IMR-90 (cell line): ENCODE results near the gene ABHD12. TPM values are rescaled to one million over a fixed set of nuclear protein-coding genes. Genes with fewer than 3 reads are reported as not detected.

Experiments
- ATAC-seq: fragments of 200-7000 bp; cut with Tn5 transposase; 2 replicates; pipeline ENCODE4 v1.9.1; 2020; ENCODE audit warnings: low read depth, mild to moderate bottlenecking, moderate library complexity
- BruUV-seq: library from RNA; stranded (reverse); fragments of 400-500 nt; replicated peaks from 2 replicates; lab custom pipeline; 2021; lab: Mats Ljungman, UMichigan
- CTCF ChIA-PET: fragments of 300-600 bp; formaldehyde crosslinking; extraction: SDS; loops from one replicate; lab custom pipeline; 2021; ENCODE audit warnings: antibody characterized with exemption; lab: Yijun Ruan, JAX
- POLR2A ChIA-PET: fragments of 300-600 bp; sonication (Branson Sonifier 250); formaldehyde crosslinking; loops from one replicate; lab custom pipeline; 2022; ENCODE audit warnings: antibody characterized with exemption; ENCODE audit not compliant: unreplicated experiment; lab: Charles Lee
- DNase-seq: peaks from one replicate; pipeline ENCODE4 v3.0.0; 2013
- H2AFZ ChIP-seq: replicated peaks from 2 replicates; pipeline ENCODE3; 2013; ENCODE audit warnings: low read length, mild to moderate bottlenecking; ENCODE audit not compliant: poor library complexity
- H2AK5ac ChIP-seq: 2 replicates; pipeline ENCODE4 v1.6.1; 2013; ENCODE audit warnings: low read depth, low read length, inconsistent platforms
- H2AK9ac ChIP-seq: replicated peaks from 2 replicates; pipeline ENCODE3; 2013; ENCODE audit warnings: mild to moderate bottlenecking, low read depth, low read length, moderate library complexity; ENCODE audit not compliant: poor library complexity
- H2BK120ac ChIP-seq: 2 replicates; pipeline ENCODE4 v1.6.1; 2013; ENCODE audit warnings: low read depth, low read length, inconsistent platforms
- H2BK15ac ChIP-seq: 3 replicates; pipeline ENCODE4 v1.6.1; 2013; ENCODE audit warnings: low read depth, low read length, inconsistent platforms
- H2BK20ac ChIP-seq: 2 replicates; pipeline ENCODE4 v1.6.1; 2013; ENCODE audit warnings: low read depth, mild to moderate bottlenecking, inconsistent platforms, low read length, moderate library complexity
- H2BK5ac ChIP-seq: 2 replicates; pipeline ENCODE4 v1.6.1; 2013; ENCODE audit warnings: mild to moderate bottlenecking, low read depth, low read length, inconsistent platforms; ENCODE audit not compliant: poor library complexity, severe bottlenecking
- H3K14ac ChIP-seq: replicated peaks from 2 replicates; pipeline ENCODE4 v1.6.1; 2013; ENCODE audit warnings: low read depth, low read length, inconsistent platforms
- H3K18ac ChIP-seq: 2 replicates; pipeline ENCODE4 v1.6.1; 2013; ENCODE audit warnings: low read depth, low read length, control low read depth
- H3K23ac ChIP-seq: 2 replicates; pipeline ENCODE4 v1.6.1; 2013; ENCODE audit warnings: low read depth, low read length, inconsistent platforms
- H3K27ac ChIP-seq: 2 replicates; pipeline ENCODE4 v1.5.1; 2013; ENCODE audit warnings: mild to moderate bottlenecking, control low read depth, low read length; ENCODE audit not compliant: insufficient read depth
- H3K27me3 ChIP-seq: 2 replicates; pipeline ENCODE4 v1.6.1; 2013; ENCODE audit warnings: low read length; ENCODE audit not compliant: control insufficient read depth, insufficient read depth
- H3K36me3 ChIP-seq: 2 replicates; pipeline ENCODE4 v1.6.1; 2013; ENCODE audit warnings: low read length, mixed read lengths; ENCODE audit not compliant: control insufficient read depth, insufficient read depth
- H3K4ac ChIP-seq: 2 replicates; pipeline ENCODE4 v1.6.1; 2013; ENCODE audit warnings: low read depth, low read length, inconsistent platforms
- H3K4me1 ChIP-seq: 2 replicates; pipeline ENCODE4 v1.6.1; 2013; ENCODE audit warnings: low read length, mixed read lengths; ENCODE audit not compliant: control insufficient read depth, insufficient read depth
- H3K4me2 ChIP-seq: 2 replicates; pipeline ENCODE4 v1.6.1; 2013; ENCODE audit warnings: low read depth, mild to moderate bottlenecking, control low read depth, low read length, moderate library complexity
- H3K4me3 ChIP-seq: 2 replicates; pipeline ENCODE4 v1.5.1; 2013; ENCODE audit warnings: low read depth, mild to moderate bottlenecking, control low read depth, low read length, moderate library complexity; ENCODE audit not compliant: insufficient read depth
- H3K56ac ChIP-seq: 2 replicates; pipeline ENCODE4 v1.6.1; 2013; ENCODE audit warnings: low read length, inconsistent platforms; ENCODE audit not compliant: insufficient read depth; ENCODE audit errors: extremely low read depth
- H3K79me1 ChIP-seq, 2 experiments: 2 replicates each; pipeline ENCODE4 v1.6.1; 2013; ENCODE audit warnings: low read length in 2 of 2, inconsistent platforms in 1 of 2, low read depth in 1 of 2
- H3K9ac ChIP-seq: 2 replicates; pipeline ENCODE4 v1.6.1; 2013; ENCODE audit warnings: low read depth, low read length, control low read depth
- H3K9me1 ChIP-seq: 2 replicates; pipeline ENCODE4 v1.6.1; 2013; ENCODE audit warnings: low read length, inconsistent platforms; ENCODE audit not compliant: insufficient read depth
- H3K9me3 ChIP-seq: 2 replicates; pipeline ENCODE4 v1.6.1; 2013; ENCODE audit warnings: low read length; ENCODE audit not compliant: control insufficient read depth, insufficient read depth
- H4K20me1 ChIP-seq: 2 replicates; pipeline ENCODE4 v1.6.1; 2013; ENCODE audit warnings: low read length, inconsistent platforms; ENCODE audit not compliant: insufficient read depth
- H4K5ac ChIP-seq: 2 replicates; pipeline ENCODE4 v1.6.1; 2013; ENCODE audit warnings: mild to moderate bottlenecking, low read depth, low read length, control low read depth
- H4K8ac ChIP-seq, 2 experiments: 2 replicates each; pipeline ENCODE4 v1.6.1; 2013; ENCODE audit warnings: low read depth in 2 of 2, low read length in 2 of 2, control low read depth in 1 of 2, inconsistent platforms in 1 of 2
- H4K91ac ChIP-seq: 2 replicates; pipeline ENCODE4 v1.6.1; 2013; ENCODE audit warnings: low read depth, low read length, inconsistent platforms; ENCODE audit not compliant: insufficient read depth
- BHLHE40 ChIP-seq: fragments of 150-350 bp; IDR thresholded peaks from 2 replicates; pipeline ENCODE4 v1.6.1; 2016; ENCODE audit warnings: mild to moderate bottlenecking, low read depth, low read length
- CEBPB ChIP-seq: IDR thresholded peaks from 2 replicates; pipeline ENCODE4 v1.6.1; 2012; ENCODE audit warnings: low read depth, low read length, improper control_type of control experiment
- CHD1 ChIP-seq: IDR thresholded peaks from 2 replicates; pipeline ENCODE4 v1.6.1; 2012; ENCODE audit warnings: low read depth, low read length, improper control_type of control experiment
- CTCF ChIP-seq: conservative IDR thresholded peaks from 2 replicates; pipeline ENCODE4 v1.5.1; 2012; ENCODE audit warnings: mild to moderate bottlenecking, low read depth, low read length, improper control_type of control experiment
- ELK1 ChIP-seq: fragments of 150-350 bp; IDR thresholded peaks from 2 replicates; pipeline ENCODE4 v1.6.1; 2016; ENCODE audit warnings: low read depth, mild to moderate bottlenecking, low read length, moderate library complexity, borderline replicate concordance
- MAFK ChIP-seq: IDR thresholded peaks from 2 replicates; pipeline ENCODE4 v1.6.1; 2012; ENCODE audit warnings: low read depth, low read length, improper control_type of control experiment
- MAZ ChIP-seq: IDR thresholded peaks from 2 replicates; pipeline ENCODE4 v1.6.1; 2012; ENCODE audit warnings: low read depth, mild to moderate bottlenecking, low read length, improper control_type of control experiment, moderate library complexity, borderline replicate concordance
- MXI1 ChIP-seq: IDR thresholded peaks from 2 replicates; pipeline ENCODE4 v1.6.1; 2012; ENCODE audit warnings: low read depth, mild to moderate bottlenecking, low read length, moderate library complexity, borderline replicate concordance
- NFE2L2 ChIP-seq: fragments of 150-350 bp; IDR thresholded peaks from 2 replicates; pipeline ENCODE4 v1.6.1; 2016; ENCODE audit warnings: low read depth, mild to moderate bottlenecking, low read length
- POLR2A ChIP-seq: IDR thresholded peaks from 2 replicates; pipeline ENCODE4 v1.6.1; 2012; ENCODE audit warnings: mild to moderate bottlenecking, low read depth, low read length
- RAD21 ChIP-seq: IDR thresholded peaks from 2 replicates; pipeline ENCODE4 v1.6.1; 2012; ENCODE audit warnings: low read length, improper control_type of control experiment
- SMC3 ChIP-seq: fragments of 150-350 bp; IDR thresholded peaks from 2 replicates; pipeline ENCODE4 v1.6.1; 2016; ENCODE audit warnings: low read depth, mild to moderate bottlenecking, antibody characterized with exemption, low read length, moderate library complexity
- WGBS, 2 experiments: methylation state at CpG; one replicate each; pipeline versions ENCODE4 v1.1.5 to v1.1.7; 2013; ENCODE audit warnings: missing lambda C conversion rate in 2 of 2; ENCODE audit not compliant: insufficient read length in 1 of 2; ENCODE audit errors: extremely low coverage in 2 of 2; 5-methylcytosine and 5-hydroxymethylcytosine counted together
- dilution Hi-C: fragments of 300-500 bp; cut with HindIII; formaldehyde crosslinking; loops from one replicate; pipeline ENCODE4 v1.14.3; 2018; ENCODE audit warnings: low sequenced_read_pairs; ENCODE audit not compliant: unreplicated experiment
- in situ Hi-C: fragments of 300-500 bp; cut with MboI; formaldehyde crosslinking; loops from 3 replicates; pipeline ENCODE4 v1.14.3; 2019; ENCODE audit warnings: low sequenced_read_pairs, inconsistent platforms, mixed read lengths
- intact Hi-C: fragments of 100-400 bp; cut with micrococcal nuclease; formaldehyde crosslinking; loops from 2 replicates; pipeline ENCODE4 v1.10.0; 2022
- polyA plus RNA-seq, 3 experiments: library from polyadenylated mRNA; depleted of rRNA; stranded (reverse); fragments of >200 nt; gene quantifications; 2 replicates each; pipeline ENCODE4 v1.2.3, GENCODE V29; 2012; ENCODE audit warnings: low replicate concordance in 1 of 3
- total RNA-seq: library from RNA; depleted of rRNA; stranded (reverse); fragments of >200 nt; gene quantifications from 2 replicates; pipeline ENCODE4 v1.2.3, GENCODE V29; 2012
- TF ChIP-seq, protein P1 (sequence below): fragments of 150-350 bp; IDR thresholded peaks from 2 replicates; pipeline ENCODE4 v1.6.1; 2017; ENCODE audit warnings: mild to moderate bottlenecking, antibody characterized with exemption, low read length, low read depth

Gene ABHD12
- total and polyA plus RNA-seq, 2 of the 4 experiments (the other 2 are of a cell fraction): 80.7 to 108 TPM

- H3K9me1 ChIP-seq: peaks cover 11% of the 10 kb centered on the region
- no peak overlapping the region for H3K23ac ChIP-seq
- no peak overlapping the region; the same call in 1 of the 2 replicates for H2BK20ac ChIP-seq
- H2AK5ac ChIP-seq: peak overlapping the region; percentile 9; the same call in 1 of the 2 replicates
- H2BK5ac ChIP-seq: peak overlapping the region; percentile 40
- TF ChIP-seq SMC3 (no peak), CTCF (no peak), CHD1 (no peak), CEBPB (no peak), MAZ (no peak), MAFK (no peak), NFE2L2 (no peak), POLR2A (no peak), MXI1 (no peak), RAD21 (no peak), BHLHE40 (no peak), ELK1 (no peak)
- TF ChIP-seq, protein P1, sequence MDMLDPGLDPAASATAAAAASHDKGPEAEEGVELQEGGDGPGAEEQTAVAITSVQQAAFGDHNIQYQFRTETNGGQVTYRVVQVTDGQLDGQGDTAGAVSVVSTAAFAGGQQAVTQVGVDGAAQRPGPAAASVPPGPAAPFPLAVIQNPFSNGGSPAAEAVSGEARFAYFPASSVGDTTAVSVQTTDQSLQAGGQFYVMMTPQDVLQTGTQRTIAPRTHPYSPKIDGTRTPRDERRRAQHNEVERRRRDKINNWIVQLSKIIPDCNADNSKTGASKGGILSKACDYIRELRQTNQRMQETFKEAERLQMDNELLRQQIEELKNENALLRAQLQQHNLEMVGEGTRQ: no peak
- H3K18ac ChIP-seq: no peak overlapping the region
- in situ Hi-C loops: loop anchor here (25.0 kb wide), 1 partner anchor 738 kb away; no protein-coding TSS in a partner anchor
- no peak overlapping the region for H3K27ac ChIP-seq
- no peak for DNase-seq
- no peak overlapping the region for H3K4me2 ChIP-seq
- H3K9me3 ChIP-seq: peaks cover 26% of the 10 kb centered on the region
- H2BK120ac ChIP-seq: peak overlapping the region; percentile 21; the same call in 1 of the 2 replicates
- H4K8ac ChIP-seq: no peak overlapping the region
- no peaks in the 10 kb centered on the region for H3K36me3 ChIP-seq
- no peak overlapping the region for H2AK9ac ChIP-seq
- H4K20me1 ChIP-seq: peaks cover 17% of the 10 kb centered on the region
- no peak overlapping the region for H2AFZ ChIP-seq
- H3K4me1 ChIP-seq: peaks cover 8% of the 10 kb centered on the region
- peak overlapping the region; percentile 63; the same call in 1 of the 2 replicates for H3K14ac ChIP-seq
- intact Hi-C loops: no loop called here
- no CpG with 5 or more reads among the region's 2 CpGs for WGBS, 2 experiments
- H3K9ac ChIP-seq: no peak overlapping the region
- CTCF ChIA-PET: no interaction called here
- dilution Hi-C loops: no loop called here
- peaks cover 52 to 88% of the 10 kb centered on the region in 2 experiments for H3K79me1 ChIP-seq
- no peak overlapping the region; the same call in 1 of the 2 replicates for H4K5ac ChIP-seq
- H3K4ac ChIP-seq: 0 out of 2 replicates have a peak overlapping the region, but pooled peaks have one; percentile 28
- H2BK15ac ChIP-seq: peak overlapping the region; percentile 58; the same call in 1 of the 3 replicates
- H3K27me3 ChIP-seq: no peaks in the 10 kb centered on the region
- H3K56ac ChIP-seq: no peak overlapping the region
- no TSS peak for BruUV-seq
- H4K91ac ChIP-seq: 0 out of 2 replicates have a peak overlapping the region, but pooled peaks have one; percentile 5
- no peak for ATAC-seq
- POLR2A ChIA-PET: no interaction called here
- no peak overlapping the region for H3K4me3 ChIP-seq
These were observed 15.8 kb downstream of the ABHD12 start for GRCh38 chr20:25374842-25375241.
